ENCODE measurements around the gene CAV2.

The CAV2 gene

GRCh38 chr7:116551692-116552091, 52.2 kb downstream of the CAV2 start:
- no peak for DNase-seq (ENCODE audit: extremely low read depth, low read depth)
- no peak for TF ChIP-seq CTCF (IDR thresholded peaks at IDR 0.05; ENCODE audit: low read depth, low read length)

GRCh38 chr7:116552602-116553001, 53.1 kb downstream of the CAV2 start:
- no peak for DNase-seq (ENCODE audit: extremely low read depth, low read depth)
- no peak for TF ChIP-seq CTCF (IDR thresholded peaks at IDR 0.05; ENCODE audit: low read depth, low read length)

GRCh38 chr7:116553168-116553964, 53.8 kb downstream of the CAV2 start:
- no peak for TF ChIP-seq CTCF (IDR thresholded peaks at IDR 0.05; ENCODE audit: low read depth, low read length)
- DNase-seq (ENCODE audit: extremely low read depth, low read depth) = no peak

GRCh38 chr7:116554436-116554835, 54.9 kb downstream of the CAV2 start:
- no peak for TF ChIP-seq CTCF (IDR thresholded peaks at IDR 0.05; ENCODE audit: low read depth, low read length)
- DNase-seq (ENCODE audit: extremely low read depth, low read depth) = no peak

GRCh38 chr7:116554911-116555310, 55.4 kb downstream of the CAV2 start:
- TF ChIP-seq CTCF (IDR thresholded peaks at IDR 0.05; ENCODE audit: low read depth, low read length) = no peak
- DNase-seq (ENCODE audit: extremely low read depth, low read depth) = no peak

- no peak for DNase-seq (ENCODE audit: extremely low read depth, low read depth)
- TF ChIP-seq CTCF (IDR thresholded peaks at IDR 0.05; ENCODE audit: low read depth, low read length) = no peak
Measured at GRCh38 chr7:116557066-116557585, 57.6 kb downstream of the CAV2 start.

GRCh38 chr7:116557901-116558300, 58.4 kb downstream of the CAV2 start:
- TF ChIP-seq CTCF (IDR thresholded peaks at IDR 0.05; ENCODE audit: low read depth, low read length) = no peak
- no peak for DNase-seq (ENCODE audit: extremely low read depth, low read depth)
